Measurements from ENCODE around the gene FNDC7.
"Not testable (repeated sequence)": the region's sequence is repeated elsewhere in the genome, so short reads cannot be mapped to it uniquely, and the experiment has no call there.

Gene FNDC7, protein sequence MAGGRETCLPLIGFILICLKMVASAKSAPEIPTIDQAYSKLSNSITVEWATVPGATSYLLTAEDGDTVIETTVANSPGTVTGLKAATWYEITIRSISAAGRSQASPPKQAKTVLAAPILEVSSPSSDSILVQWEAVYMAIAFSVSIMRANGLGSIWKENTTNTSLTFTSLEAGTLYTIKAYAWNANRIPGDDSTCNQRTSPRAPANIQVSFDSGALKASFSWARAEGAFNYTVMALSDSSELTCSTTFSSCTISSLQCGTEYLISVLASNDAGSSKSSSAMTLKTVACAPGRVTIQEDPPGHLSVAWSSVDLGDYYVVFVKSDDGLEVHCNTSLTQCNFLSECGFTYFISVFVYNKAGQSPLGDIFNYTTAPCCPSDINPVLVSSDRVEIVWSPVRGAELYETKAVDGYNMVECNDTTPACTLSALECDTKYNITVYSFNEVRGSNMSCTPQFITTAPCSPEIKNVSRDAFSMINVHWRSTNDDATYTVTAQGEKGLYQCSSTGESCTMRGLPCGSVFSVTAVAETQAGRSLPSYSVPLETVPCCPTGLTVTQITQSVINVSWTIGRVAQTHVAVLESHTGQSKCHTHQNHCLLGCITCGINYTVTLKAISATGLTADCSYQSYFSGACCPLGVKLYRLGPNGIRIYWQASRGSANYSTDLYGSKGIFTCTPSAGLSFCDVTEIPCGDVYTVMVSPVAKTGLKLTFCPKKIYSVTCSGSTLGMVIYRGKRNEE

DNA sequence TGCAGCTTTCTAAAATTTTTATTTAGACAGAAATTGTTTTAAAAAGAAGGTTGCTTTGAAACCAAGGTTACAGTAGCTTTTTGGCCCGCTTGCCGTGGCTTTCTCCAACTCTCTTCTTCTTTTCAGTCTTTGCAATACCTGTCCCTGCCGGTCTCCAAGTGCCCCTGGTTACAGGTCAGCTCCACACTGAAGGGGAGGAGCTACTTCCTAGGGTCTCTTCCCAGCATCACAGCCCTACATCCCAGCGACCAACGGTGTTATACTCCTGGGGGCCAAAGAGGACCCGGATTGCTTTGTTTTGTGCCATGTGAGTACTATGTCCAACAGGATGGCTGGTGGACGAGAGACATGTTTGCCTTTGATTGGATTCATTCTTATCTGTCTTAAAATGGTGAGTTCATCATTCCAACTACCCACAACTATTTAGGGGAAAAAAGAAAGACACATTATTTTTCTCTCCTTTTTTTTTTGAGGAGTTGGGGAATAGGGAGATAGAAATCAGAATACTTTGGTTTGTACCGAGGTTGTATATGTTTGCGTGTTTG is at the start of gene FNDC7:
Gene FNDC7 (plus strand): TSS at position 303 of the 545 bp plus-strand sequence. CDS start 26 bp downstream, at position 329.
- no peak for DNase-seq

DNA sequence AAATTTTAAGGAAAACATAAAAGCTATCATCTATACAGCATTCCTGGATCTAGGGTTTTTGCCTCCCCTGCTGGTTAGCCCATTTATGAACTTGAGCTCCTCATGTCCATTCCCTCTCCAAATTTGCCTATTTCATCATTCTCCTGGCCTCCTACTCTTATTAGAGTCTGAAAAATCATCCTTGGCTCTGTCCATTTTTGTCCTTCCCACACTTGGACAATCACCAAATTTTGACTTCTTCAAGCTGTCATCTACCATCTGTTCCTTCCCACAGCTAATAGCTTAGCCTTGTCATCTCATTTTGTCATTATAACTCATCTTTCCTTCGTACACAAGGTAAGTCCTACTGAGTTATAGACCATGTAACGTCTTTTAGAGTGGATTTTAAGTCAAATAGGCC is 49.6 kb upstream of the FNDC7 start:
- DNase-seq = no peak

DNA sequence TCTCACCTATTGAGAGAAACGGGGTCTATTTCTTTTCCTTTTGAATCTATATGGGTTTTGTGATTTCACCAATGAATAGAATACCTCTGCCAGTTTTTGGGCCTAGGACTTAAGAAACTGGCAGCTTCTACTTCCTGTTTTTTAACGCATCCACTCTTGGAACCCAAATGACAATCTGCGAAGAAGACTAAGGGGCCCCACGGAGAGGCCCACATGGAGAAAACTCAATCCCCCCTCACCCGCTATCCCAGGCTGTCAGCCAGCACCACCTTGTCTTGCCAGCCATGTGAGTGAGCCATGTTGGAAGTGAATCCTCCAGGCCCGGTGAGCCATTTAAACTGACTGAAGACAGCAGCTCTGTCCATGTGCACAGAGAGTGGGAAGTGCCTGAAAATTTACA is 48.2 kb upstream of the FNDC7 start:
- peak in 1 of 51 donors; percentile 2 for DNase-seq

DNA sequence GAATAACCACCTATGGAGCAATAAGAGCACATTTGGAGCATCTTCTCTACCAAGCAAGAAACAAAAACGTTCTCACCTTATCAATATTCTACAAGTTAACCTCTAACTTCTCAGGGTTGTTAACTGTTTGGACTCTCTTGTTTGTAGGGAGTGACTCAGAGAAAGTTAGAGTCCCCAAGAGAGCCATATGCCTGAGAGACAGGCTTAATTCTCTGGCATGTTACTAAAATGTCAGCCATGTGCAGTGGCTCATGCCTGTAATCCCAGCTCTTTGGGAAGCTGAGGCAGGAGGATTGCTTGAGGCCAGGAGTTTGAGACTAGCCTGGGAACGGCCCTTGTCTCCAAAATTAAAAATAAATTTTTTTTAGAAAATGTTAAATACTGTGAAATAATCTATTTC is 47.6 kb upstream of the FNDC7 start:
- DNase-seq = no peak

DNA sequence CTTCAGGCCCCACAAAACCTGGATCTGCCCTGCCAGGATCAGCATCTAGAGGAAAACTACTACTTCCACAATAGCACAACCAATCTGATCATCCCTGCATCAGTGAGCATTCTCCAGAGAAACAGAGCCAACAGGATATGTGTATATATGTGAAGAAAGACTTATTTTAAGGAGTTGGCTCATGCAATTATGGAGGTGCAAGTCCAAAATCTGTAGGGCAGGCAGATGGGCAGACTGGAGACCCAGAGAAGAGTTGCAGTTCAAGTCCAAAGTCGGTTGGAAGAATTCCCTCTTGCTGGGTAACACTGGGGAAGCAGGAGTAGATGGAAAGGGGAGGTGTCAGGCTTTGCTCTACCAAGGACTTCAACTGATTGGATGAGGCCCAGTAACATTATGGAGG is 46.9 kb upstream of the FNDC7 start:
- no peak for DNase-seq

DNA sequence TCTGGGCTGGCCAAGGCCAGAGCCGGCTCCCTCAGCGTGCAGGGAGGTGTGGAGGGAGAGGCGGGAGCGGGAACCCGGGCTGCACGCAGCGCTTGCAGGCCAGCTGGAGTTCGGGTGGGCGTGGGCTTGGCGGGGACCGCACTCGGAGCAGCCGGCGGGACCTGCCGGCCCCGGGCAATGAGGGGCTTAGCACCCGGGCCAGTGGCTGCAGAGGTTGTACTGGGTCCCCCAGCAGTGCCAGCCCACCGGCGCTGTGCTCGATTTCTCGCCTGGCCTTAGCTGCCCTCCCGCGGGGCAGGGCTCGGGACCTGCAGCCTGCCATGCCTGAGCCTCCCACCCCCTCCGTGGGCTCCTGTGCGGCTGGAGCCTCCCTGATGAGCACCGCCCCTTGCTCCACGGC is 45.3 kb upstream of the FNDC7 start:
- not testable (repeated sequence) for DNase-seq

DNA sequence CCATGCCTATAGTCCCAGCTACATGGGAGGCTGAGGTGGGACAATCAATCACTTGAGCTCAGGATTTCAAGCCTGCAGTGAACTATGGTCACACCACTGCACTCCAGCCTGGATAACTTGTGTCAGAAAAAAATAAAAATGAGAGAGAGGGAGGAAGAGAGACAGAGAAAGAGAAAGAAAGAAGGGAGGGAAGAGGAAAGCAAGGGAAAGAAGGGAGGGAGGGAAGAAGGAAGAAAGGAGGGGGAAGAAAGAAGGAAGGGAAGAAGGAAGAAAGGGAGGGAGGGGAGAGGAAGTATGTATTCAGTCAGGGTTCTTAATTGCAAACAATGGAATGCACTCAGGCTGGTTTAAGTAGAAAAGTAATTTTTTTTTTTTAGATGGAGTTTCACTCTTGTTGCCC is 43.9 kb upstream of the FNDC7 start:
- DNase-seq = no peak

DNA sequence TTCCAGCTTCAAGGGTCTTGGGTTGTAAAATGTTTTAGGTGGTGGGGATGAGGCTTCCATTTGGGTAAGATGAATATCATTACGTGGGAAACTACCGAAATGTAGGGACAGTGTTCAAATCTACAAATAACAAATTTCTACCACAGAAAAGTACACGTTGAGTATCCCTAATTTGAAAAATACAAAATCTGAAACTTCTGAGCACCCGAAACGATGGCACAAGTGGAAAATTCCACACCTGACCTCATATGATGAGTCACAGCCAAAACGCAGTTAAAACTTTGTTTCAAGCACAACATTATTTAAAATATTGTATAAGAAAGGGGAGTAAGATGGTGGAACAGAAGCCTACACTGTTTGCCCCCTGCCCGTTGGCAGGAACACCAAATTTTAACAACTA is 43.0 kb upstream of the FNDC7 start:
- DNase-seq = no peak

DNA sequence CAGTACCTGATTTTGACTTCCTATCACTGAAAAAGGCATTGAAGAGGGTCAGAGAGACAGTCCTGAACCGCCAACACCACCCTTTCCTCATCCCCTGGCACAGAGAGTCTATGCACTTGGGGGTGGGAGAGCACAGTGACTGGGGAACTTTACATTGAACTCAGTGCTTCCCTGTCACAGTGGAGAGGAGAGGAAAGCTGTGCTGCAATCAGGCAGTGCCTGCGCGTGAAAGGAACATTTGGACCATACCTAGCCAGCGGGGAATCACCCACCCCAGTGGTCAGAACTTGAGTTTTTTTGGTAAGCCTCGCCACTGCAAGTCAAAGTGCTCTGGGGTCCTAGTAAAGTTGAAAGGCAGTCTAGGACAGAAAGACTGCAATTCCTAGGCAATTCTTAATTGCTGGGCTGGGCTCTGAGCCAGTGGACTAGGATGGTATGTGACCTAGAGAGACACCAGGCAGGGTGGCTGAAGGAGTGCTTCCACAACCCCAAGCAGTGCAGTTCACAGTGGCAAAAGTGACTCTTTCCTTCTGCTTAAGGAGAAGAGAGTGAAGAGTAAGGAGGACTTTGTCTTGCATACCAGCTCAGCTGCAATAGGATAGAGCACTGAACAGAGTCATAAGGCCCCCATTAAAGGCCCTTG is 42.5 kb upstream of the FNDC7 start:
- no peak for DNase-seq

DNA sequence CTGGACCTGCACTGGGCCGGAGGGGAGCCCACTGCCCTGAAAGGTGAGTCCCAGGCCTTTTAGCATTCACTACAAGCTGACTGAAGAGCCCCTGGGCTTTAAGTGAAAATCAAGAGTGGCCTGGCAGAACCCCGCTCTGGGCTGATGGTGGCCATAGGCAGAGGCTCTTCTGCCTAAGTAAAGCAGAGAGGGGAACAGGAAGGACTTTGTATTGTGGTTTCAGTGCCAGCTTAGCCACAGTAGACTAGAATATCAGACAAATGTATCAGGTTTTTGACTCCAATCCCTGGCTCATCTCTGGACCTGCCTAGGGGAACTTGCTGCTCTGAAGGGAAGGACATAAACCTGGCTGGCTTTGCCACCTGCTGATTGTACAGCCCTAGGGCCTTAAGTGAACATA is 41.6 kb upstream of the FNDC7 start:
- no peak for DNase-seq

DNA sequence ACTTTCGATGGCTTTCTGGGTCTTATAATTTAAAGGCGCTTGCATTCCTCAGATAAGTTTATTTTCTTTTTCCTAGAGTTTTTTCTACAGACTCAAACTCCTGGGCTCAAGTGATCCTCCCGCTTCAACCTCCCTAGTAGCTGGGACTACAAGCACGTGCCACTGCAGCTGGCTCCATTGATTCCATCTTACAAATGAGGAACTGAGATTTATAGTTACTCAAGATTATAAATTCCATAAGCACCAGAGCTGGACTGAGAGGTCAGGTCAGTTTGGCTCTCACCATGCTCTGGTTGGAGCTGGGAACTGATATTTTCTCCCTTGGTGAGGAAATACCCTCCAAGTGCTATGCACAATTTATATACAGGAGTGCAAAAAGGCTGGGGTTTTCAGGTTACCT is 34.0 kb upstream of the FNDC7 start:
- DNase-seq = no peak

DNA sequence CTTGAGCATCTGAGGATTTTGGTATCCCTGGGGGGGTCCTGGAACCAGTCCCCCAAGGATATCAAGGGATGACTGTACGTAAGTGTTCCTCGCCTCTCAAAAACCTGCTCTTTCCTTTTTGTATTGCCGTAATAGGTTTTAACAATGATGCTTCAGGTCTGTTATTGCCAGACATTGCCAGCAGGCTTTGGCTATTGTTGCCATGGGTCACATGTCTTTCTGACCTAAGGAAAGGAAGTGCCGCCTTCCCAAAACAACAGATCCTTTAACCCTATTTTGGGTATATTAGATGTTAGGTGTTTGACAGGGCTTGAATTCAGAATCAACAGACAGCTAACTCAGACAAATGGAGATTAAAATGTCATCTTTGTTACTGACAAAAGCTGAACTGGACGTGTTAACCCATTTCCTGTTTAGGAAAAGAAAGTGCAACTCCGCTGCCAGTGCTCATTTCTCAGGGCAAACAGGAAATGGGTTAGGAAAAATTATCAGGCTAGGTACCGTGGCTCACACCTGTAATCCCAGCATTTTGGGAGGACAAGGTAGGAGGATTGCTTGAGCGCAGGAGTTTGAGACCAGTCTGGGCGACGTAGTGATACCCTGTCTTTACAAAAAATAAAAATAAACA is 33.0 kb upstream of the FNDC7 start:
- DNase-seq = no peak

DNA sequence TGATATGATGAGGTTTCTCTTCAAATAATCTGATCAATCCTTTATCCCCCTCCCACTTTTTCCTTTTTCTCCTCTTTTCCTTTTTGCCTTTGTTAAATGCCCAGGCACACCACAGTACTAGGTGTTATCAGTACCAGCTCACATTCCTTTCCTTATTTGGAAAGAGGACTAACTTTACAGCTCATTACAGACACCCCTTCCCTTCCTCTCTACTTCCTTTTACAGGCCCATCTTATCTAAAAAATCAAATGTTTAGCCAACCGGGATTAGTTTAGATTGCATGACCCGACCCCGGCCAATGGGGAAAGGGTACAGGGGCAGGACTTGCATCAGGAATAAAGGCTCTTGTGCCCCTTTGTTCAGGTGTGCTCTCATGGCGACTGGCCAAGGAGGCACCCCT is 31.0 kb upstream of the FNDC7 start:
- not testable (repeated sequence) for DNase-seq

DNA sequence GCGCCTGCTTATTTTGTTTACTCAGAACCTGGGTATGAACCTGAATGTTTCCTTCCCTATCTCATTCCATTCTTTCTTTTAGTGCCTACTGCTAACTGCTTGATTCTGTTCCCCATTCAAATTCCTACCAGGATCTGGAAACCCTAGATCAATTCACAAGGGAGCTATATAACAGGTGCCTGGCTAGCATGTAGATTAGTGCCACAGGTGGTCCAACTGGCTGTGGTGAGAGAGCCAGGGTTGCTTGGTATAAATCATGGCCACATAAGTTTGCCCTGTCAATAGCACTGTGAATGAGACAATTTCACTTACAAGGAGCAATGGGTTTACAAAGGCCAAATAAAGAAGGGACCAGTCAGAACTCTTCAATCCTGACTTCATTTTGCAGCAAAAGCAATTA is 27.2 kb upstream of the FNDC7 start:
- DNase-seq = no peak

DNA sequence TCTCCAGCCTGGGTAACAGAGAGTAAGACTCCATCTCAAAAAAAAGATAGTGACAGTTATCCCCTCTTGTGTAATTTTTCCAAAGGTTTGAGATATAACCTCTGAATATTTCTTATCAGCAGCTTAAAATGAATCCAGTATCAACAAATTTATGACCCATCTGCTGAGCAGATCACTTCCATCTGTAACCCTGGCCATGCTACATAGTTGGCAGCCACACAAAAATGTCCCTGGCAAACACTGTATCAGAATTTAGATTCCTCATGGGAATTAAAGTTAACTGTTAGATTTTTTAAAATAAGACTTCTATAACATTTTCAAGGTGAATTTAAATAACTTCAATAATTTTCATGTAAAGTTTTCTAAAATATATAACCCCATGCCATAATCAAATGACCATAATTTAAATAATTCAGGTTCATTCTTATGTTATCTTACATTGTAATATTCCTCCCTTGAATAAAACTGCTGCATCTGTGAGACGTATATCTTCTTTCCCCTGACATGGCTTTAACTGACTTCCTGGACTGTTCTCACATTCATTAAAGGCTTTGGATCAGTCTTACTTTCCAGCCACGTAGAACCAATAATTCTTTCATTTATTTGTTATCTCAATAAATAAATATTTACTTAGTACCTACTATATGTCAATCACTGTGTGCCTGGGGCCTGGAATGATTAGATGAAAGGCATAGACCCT is 25.9 kb upstream of the FNDC7 start:
- DNase-seq = no peak

DNA sequence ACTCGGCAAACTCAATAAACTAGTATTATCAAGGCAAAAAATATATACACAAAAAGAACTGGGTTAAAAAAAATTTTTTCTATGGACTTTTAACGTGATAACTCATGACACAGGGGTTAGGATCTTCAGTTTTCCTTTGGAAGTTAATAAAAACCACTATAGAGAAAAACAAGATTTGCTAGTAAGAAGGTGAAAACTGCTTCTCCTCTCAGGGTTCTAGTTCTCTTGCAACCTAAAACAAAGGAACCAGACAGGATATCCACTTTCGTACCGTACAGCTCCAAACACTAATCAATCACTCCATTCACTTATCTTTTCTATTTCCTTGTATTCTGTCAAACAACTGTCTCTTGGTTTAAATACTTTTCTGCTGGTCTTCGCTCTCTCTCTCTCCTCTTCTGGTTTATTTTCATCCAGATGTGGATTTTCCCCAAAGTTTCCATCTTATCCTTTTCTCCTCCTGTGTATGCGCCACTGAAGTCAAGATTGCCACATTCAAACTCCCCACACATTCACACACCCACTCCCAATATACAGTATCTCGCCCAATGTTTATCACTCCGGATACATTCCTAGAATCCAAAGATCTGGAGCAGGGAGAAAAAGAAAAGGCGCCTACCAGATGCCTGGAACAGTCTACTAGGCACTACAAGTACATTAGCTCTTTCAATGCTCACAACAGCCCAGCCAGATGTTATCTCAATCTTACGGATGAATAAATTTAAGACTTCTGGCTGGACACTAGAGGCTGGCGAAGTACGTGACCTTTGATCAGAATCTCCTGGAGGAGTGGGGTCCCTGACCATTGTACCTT is 21.4 kb upstream of the FNDC7 start:
- DNase-seq = no peak

DNA sequence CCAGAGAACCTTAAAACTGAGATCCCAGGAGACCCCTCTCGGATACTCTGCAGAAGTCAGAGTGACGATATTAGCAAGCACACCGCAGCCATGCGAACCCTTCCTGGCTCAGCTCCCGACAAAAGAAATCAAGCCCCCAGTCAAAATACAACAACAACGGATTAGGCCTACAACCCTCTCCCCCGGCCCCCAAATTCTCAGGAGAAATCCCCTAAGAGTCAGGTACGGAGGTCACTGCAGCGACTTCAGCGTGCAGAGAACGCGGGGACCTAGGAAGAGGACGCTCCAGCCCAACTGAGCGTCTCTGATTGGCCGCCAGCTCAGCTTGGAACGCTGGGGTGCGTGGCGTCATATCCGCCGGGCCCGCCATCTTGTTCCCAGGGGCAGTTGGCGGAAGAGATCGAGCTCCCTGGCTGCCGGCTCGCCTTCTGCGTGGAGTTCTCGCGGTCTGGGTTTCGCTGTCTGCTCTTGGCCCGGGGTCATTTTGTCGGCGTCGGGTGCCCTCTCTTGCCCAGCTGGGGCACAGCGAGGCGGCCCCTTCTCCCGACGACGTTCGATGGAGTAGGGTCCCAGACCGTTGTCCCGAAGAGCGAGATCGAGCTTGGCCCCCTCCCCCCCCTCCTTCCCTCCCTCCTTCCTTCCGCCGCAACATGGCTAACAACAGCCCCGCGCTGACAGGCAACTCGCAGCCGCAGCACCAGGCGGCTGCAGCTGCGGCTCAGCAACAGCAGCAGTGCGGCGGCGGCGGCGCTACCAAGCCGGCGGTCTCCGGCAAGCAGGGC is 20.6 kb upstream of the FNDC7 start, which contains the start of gene PRPF38B:
Gene PRPF38B (plus strand): TSS at position 369 of the 782 bp plus-strand sequence. CDS start 282 bp downstream, at position 651.
- DNase-seq = peak; percentile 68 to 97 (median 91)

DNA sequence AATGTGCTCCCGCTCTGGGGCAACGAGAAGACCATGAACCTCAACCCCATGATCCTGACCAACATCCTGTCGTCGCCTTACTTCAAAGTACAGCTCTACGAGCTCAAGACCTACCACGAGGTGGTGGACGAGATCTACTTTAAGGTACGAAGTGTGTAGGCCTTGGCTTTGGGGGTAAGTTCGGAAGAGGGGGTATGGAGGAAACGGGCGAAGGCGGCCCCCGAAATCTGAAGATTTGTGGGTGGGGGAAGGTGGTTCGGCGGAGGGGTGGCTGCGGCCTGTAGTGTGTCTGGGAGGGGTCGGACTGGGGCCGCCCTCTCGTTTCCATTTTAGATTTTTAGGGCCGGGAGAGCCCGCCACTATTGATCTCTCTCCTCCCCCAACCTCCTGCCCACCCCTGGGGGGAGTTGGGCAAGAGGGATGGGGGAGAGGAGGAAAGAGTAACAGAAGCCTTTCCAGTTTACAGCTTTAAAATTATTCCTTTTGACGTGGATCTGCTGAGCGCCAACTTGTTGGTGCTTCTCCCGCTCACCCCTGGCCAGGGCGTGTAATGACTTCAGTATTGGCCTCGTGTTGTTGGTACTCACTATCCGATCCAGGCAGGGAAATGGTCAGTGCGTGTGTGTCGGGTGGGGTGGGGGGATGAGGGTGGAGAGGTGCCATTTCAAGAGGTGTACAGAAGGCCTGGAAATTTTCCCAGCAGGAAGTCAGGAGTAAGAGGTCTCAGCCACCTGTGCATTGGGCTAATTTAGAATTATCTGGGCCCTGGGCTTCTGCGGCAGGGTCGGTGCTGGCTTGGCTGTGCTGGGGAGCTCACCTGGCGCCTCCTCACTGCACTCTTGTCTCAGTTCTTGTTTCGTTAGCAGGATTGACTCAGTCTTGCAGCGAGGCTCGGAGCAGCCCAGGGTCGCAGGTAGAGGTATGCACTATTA is 19.7 kb upstream of the FNDC7 start:
- DNase-seq = peak in 18 of 51 donors; percentile 23 to 92 (median 60)

Data from hypothalamus (tissue), 51 donors.